GM06990 (cell line): ENCODE measurements around the gene SLX9.

Experiments
- DNase-seq: peaks from one replicate; pipeline ENCODE4 v3.0.0-alpha.2; 2011; ENCODE audit not compliant: insufficient read length; ENCODE audit errors: extremely low read depth
- H3K27me3 ChIP-seq: replicated peaks from 2 replicates; pipeline ENCODE4 v1.6.0; 2011; ENCODE audit warnings: low read length; ENCODE audit not compliant: control insufficient read depth, insufficient read depth
- H3K36me3 ChIP-seq: 2 replicates; pipeline ENCODE4 v1.5.1; 2011; ENCODE audit warnings: low read length; ENCODE audit not compliant: control insufficient read depth, insufficient read depth
- H3K4me3 ChIP-seq: replicated peaks from 2 replicates; pipeline ENCODE4 v1.5.1; 2011; ENCODE audit warnings: low read depth, mild to moderate bottlenecking, control low read depth, low read length
- TF ChIP-seq, protein P1 (sequence below): IDR thresholded peaks from 2 replicates; pipeline ENCODE4 v1.5.1; 2011; ENCODE audit warnings: low read length, control low read depth, mild to moderate bottlenecking, inconsistent platforms; ENCODE audit not compliant: insufficient read depth, poor library complexity, severe bottlenecking

The SLX9 gene

DNA sequence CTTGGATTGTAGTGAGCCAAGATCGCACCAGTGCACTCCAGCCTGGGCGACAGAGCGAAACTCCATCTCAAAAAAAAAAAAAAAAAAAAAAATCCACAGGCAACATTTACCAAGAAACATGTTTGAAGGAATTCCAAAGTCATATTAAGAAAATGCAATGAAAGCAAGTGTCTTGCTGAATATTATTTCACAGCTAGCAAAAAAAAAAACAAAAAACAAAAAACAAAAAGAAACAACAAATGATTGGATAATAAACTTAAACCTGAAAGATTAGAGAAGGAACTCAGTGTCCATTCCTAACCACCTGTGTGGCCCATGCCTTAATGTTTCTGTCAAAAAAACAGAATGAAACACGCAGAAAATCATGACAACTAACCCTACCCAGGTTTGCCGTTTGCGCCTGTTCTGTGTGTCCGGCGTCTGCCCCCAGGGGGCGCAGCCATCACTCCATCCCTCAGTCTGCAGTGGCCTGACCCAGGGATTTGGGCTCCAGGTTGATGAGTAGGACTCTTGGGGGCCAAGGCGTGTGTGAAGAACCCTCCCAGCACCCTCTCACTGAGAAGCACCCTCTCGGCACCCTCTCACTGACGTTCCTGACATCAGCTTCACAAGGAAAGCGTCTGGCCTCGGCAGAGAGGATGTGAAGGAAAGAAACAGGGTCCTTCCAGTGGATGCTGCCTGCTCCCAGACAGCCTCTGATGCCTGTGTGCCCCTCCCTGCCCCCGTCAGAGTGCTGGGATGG lies 47.1 kb upstream of the SLX9 start:
- TF ChIP-seq, protein P1, sequence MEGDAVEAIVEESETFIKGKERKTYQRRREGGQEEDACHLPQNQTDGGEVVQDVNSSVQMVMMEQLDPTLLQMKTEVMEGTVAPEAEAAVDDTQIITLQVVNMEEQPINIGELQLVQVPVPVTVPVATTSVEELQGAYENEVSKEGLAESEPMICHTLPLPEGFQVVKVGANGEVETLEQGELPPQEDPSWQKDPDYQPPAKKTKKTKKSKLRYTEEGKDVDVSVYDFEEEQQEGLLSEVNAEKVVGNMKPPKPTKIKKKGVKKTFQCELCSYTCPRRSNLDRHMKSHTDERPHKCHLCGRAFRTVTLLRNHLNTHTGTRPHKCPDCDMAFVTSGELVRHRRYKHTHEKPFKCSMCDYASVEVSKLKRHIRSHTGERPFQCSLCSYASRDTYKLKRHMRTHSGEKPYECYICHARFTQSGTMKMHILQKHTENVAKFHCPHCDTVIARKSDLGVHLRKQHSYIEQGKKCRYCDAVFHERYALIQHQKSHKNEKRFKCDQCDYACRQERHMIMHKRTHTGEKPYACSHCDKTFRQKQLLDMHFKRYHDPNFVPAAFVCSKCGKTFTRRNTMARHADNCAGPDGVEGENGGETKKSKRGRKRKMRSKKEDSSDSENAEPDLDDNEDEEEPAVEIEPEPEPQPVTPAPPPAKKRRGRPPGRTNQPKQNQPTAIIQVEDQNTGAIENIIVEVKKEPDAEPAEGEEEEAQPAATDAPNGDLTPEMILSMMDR, result peak; percentile 97
- DNase-seq, result peak; percentile 77
- no peaks in the 10 kb centered on the region for H3K27me3 ChIP-seq
- H3K36me3 ChIP-seq, result peaks cover 17% of the 10 kb centered on the region
- no peak overlapping the region for H3K4me3 ChIP-seq

DNA sequence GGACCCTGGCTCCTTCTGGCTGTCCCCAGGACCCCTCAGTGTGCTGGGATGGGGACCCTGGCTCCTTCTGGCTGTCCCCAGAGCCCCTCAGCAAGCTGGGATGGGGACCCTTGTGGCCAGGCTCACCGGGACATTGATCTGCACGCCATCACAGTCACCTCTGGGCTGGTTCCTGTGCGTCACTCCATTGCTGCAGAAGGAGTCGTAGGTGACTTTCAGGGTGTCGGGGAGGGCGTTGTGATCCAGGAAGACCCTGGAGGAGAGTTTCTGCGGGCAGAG lies 46.6 kb upstream of the SLX9 start:
- Histone ChIP-seq H3K36me3 (peaks cover 17% of the 10 kb centered on the region), H3K27me3 (no peaks in the 10 kb centered on the region), H3K4me3 (no peak overlapping the region)
- TF ChIP-seq, protein P1, result no peak
- DNase-seq, result no peak

DNA sequence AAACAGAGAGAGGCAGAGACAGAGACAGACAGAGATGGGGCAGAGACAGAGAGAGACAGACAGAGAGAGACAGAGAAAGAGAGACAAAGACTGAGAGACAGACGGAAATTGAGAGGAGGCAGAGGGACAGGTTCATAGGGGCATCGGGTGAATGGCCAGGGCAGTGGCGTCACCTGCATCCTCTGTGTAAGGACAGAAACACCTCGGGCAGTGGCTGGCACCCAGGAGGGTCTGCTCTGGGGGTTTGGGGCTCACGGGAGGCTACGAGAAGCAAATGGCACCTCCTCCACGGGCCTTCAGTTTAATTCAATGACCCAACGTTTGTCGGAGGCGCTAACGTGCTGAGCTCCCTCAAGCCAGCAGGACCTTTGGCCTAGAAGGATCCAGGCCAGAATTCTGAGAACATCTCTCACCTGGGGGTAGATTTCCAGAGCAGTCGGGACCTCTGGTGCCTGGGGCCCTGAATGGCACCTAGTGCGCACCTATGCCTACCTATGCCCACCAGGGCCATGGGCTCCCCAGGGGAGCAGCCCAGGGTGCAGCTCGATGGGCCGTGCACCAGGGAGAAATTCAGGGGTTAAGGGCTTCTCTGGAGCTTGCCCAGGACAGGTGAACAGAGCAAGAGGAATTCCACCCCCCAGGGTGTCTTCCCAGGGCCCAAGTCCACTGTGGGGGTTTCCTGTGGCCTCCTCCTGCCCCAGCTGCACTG lies 45.7 kb upstream of the SLX9 start:
- TF ChIP-seq, protein P1, result no peak
- Histone ChIP-seq H3K27me3 (no peaks in the 10 kb centered on the region), H3K36me3 (peaks cover 22% of the 10 kb centered on the region), H3K4me3 (no peak overlapping the region)
- no peak for DNase-seq

DNA sequence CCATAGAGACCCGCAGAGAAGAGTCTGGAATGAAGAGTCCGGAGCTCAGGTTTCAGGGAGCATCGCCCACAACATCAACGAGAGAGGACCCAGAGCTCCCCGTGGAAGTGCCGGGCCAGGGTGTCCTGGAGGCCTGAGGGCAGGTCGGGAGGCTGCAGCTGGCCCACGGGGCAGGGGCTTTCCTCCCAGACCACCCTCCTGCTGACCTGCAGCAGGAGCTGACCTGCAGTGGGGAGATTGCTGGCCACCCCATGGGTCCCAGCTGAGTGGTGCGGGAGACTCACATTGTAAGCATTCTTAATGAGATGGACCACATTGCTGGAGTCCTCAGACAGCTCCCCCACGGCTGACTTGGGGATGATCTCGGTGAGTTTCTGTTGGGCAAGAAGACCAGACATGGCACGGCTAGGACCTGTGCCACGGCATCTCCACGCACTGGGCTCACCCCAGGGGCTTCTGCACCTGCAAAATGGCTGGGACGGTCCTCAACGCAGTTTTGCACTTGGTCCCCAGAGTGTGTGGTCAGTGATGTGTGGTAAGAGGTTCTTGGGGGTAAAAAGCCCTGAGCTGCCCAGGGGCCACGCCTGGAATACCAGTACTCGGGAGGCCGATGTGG lies 45.0 kb upstream of the SLX9 start:
- Histone ChIP-seq H3K27me3 (no peaks in the 10 kb centered on the region), H3K36me3 (peaks cover 22% of the 10 kb centered on the region), H3K4me3 (no peak overlapping the region)
- DNase-seq, result no peak
- TF ChIP-seq, protein P1, result no peak

DNA sequence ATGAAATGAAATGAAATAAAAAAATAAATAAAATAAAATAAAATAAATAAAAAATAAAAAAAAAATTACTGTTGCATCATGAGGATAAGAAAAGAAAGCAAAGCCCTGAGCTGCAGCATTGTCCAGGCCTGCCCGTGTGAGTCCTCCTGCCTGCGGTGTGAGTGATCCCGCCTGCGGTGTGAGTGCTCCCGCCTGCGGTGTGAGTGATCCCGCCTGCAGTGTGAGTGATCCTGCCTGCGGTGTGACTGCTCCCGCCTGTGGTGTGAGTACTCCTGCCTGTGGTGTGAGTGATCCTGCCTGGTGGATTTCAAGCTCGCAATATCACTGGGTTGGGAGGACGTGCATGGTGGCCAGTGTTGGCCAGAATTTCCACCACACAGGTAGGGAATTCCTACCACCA lies 44.0 kb upstream of the SLX9 start:
- TF ChIP-seq, protein P1, result no peak
- Histone ChIP-seq H3K4me3 (no peak overlapping the region), H3K27me3 (no peaks in the 10 kb centered on the region), H3K36me3 (peaks cover 26% of the 10 kb centered on the region)
- no peak for DNase-seq
